HepG2 (cell line): Measurements from ENCODE around the gene UNC5B.

Experiments
- JUND ChIP-seq: sonication (generic); formaldehyde crosslinking; IDR thresholded peaks from 2 replicates; pipeline ENCODE4 v1.8.0; 2022; ENCODE audit warnings: mild to moderate bottlenecking, missing genetic modification reagents
- PLSCR1 ChIP-seq: sonication (generic); formaldehyde crosslinking; IDR thresholded peaks from 2 replicates; pipeline ENCODE4 v1.5.0; 2020; ENCODE audit warnings: missing genetic modification reagents, mild to moderate bottlenecking, borderline replicate concordance
- SKIL ChIP-seq: sonication (generic); formaldehyde crosslinking; IDR thresholded peaks from 2 replicates; pipeline ENCODE4 v1.8.0; 2022; ENCODE audit warnings: missing genetic modification reagents, mild to moderate bottlenecking, moderate library complexity, borderline replicate concordance
- STAG1 ChIP-seq: sonication (generic); formaldehyde crosslinking; IDR thresholded peaks from 2 replicates; pipeline ENCODE4 v1.4.0; 2020; ENCODE audit warnings: missing genetic modification reagents
- TCF7L2 ChIP-seq: IDR thresholded peaks from 2 replicates; pipeline ENCODE4 v1.6.1; 2011; ENCODE audit warnings: mild to moderate bottlenecking, low read depth, low read length, moderate library complexity
- YY1 ChIP-seq: IDR thresholded peaks from 2 replicates; pipeline ENCODE4 v1.6.1; 2011; ENCODE audit warnings: low read length, low read depth, moderate library complexity, mild to moderate bottlenecking; ENCODE audit not compliant: insufficient read depth, insufficient replicate concordance
- ZBTB44 ChIP-seq: sonication (generic); formaldehyde crosslinking; IDR thresholded peaks from 2 replicates; pipeline ENCODE4 v1.4.0; 2020; ENCODE audit warnings: missing genetic modification reagents
- ZNF263 ChIP-seq: sonication (generic); formaldehyde crosslinking; IDR thresholded peaks from 2 replicates; pipeline ENCODE4 v1.4.0; 2020; ENCODE audit warnings: missing genetic modification reagents
- TF ChIP-seq, protein P1 (sequence below): sonication (generic); formaldehyde crosslinking; IDR thresholded peaks from 2 replicates; pipeline ENCODE4 v1.4.0; 2020; ENCODE audit warnings: mild to moderate bottlenecking, low read depth, missing genetic modification reagents
- TF ChIP-seq, protein P2 (sequence below): sonication (generic); formaldehyde crosslinking; IDR thresholded peaks from 2 replicates; pipeline ENCODE4 v1.5.0; 2020; ENCODE audit warnings: mild to moderate bottlenecking, missing genetic modification reagents, moderate library complexity
- TF ChIP-seq, protein P3 (sequence below), 2 experiments: sonication (generic) in 1 of 2; formaldehyde crosslinking in 1 of 2; IDR thresholded peaks; 2 replicates each; pipeline versions ENCODE4 v1.5.1 to v1.6.1; 2011 to 2020; ENCODE audit warnings: borderline replicate concordance in 1 of 2, low read depth in 1 of 2, low read length in 1 of 2, mild to moderate bottlenecking in 1 of 2, missing genetic modification reagents in 1 of 2, moderate library complexity in 1 of 2

DNA sequence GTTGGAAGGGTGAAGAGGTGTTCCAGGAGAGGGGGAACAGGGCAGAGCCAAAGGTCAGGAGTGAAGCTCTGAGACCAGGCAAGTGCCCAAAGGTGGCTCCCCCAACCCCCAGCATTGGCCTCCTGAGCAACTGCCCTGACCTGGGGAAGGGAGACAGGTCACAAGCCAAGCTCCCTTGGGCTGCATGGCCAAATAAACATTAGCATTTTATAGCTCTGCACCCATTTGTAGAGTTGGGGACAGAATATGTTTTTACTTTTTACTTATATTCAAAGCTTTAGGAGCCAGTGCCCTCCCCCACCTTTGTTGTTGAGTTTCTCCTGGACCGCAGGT lies 4.0 kb downstream of the UNC5B start:
- TF ChIP-seq ZNF263 (CRISPR knock-in tag) (no peak), YY1 (no peak), STAG1 (CRISPR knock-in tag) (no peak), PLSCR1 (no peak), TCF7L2 (no peak), JUND (CRISPR knock-in tag) (no peak), ZBTB44 (no peak), SKIL (no peak)
- TF ChIP-seq, protein P1, sequence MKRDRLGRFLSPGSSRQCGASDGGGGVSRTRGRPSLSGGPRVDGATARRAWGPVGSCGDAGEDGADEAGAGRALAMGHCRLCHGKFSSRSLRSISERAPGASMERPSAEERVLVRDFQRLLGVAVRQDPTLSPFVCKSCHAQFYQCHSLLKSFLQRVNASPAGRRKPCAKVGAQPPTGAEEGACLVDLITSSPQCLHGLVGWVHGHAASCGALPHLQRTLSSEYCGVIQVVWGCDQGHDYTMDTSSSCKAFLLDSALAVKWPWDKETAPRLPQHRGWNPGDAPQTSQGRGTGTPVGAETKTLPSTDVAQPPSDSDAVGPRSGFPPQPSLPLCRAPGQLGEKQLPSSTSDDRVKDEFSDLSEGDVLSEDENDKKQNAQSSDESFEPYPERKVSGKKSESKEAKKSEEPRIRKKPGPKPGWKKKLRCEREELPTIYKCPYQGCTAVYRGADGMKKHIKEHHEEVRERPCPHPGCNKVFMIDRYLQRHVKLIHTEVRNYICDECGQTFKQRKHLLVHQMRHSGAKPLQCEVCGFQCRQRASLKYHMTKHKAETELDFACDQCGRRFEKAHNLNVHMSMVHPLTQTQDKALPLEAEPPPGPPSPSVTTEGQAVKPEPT (CRISPR knock-in tag), result no peak
- TF ChIP-seq, protein P2, sequence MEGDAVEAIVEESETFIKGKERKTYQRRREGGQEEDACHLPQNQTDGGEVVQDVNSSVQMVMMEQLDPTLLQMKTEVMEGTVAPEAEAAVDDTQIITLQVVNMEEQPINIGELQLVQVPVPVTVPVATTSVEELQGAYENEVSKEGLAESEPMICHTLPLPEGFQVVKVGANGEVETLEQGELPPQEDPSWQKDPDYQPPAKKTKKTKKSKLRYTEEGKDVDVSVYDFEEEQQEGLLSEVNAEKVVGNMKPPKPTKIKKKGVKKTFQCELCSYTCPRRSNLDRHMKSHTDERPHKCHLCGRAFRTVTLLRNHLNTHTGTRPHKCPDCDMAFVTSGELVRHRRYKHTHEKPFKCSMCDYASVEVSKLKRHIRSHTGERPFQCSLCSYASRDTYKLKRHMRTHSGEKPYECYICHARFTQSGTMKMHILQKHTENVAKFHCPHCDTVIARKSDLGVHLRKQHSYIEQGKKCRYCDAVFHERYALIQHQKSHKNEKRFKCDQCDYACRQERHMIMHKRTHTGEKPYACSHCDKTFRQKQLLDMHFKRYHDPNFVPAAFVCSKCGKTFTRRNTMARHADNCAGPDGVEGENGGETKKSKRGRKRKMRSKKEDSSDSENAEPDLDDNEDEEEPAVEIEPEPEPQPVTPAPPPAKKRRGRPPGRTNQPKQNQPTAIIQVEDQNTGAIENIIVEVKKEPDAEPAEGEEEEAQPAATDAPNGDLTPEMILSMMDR (CRISPR knock-in tag), result no peak
- TF ChIP-seq, protein P3, sequence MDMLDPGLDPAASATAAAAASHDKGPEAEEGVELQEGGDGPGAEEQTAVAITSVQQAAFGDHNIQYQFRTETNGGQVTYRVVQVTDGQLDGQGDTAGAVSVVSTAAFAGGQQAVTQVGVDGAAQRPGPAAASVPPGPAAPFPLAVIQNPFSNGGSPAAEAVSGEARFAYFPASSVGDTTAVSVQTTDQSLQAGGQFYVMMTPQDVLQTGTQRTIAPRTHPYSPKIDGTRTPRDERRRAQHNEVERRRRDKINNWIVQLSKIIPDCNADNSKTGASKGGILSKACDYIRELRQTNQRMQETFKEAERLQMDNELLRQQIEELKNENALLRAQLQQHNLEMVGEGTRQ (IDR thresholded peaks at IDR 0.05; ENCODE audit: low read depth, low read length), result no peak
- TF ChIP-seq, protein P3 (CRISPR knock-in tag; IDR thresholded peaks at IDR 0.05; ENCODE audit: borderline replicate concordance), result no peak
